Measurements from ENCODE around the gene EDAR. TPM values are rescaled to one million over a fixed set of nuclear protein-coding genes. Genes with fewer than 3 reads are reported as not detected.

EDAR gene
- total and polyA plus RNA-seq, 9 of the 15 experiments (the other 6 are each of a cell fraction or from before 2014, with no cell fraction given), result 0.01 TPM; not detected in 8

- no peaks in the 10 kb centered on the region; the same call in 1 of the 2 replicates for H4K20me1 ChIP-seq (replicated peaks; ENCODE audit: control insufficient read depth, insufficient read depth, low read length)
- DNase-seq (ENCODE audit: extremely low read depth in 1 of 4, low spot score in 3 of 4), result no peak
- H3K9me3 ChIP-seq (replicated peaks; ENCODE audit: control insufficient read depth, insufficient read depth, low read depth, low read length), result no peaks in the 10 kb centered on the region
- no peak overlapping the region for H3K27ac ChIP-seq (ENCODE audit: extremely low read depth, low read depth, low read length)
- H3K4me2 ChIP-seq (ENCODE audit: insufficient read depth, low read length), result no peak overlapping the region
- in situ Hi-C loops (cut with MboI), result no loop called here
- 3% methylated on average over 15 of the region's 15 CpGs for WGBS (ENCODE audit: insufficient coverage, low coverage, missing lambda C conversion rate)
- BruUV-seq (replicated peaks), result no TSS peak
- no peak overlapping the region for H3K9ac ChIP-seq (ENCODE audit: insufficient read depth in 1 of 2, low read depth in 2 of 2, low read length in 2 of 2)
- CTCF ChIA-PET (ENCODE audit: low intra/inter-chr PET ratio), result no interaction called here
- intact Hi-C loops (cut with micrococcal nuclease), result no loop called here
- no peaks in the 10 kb centered on the region for H3K79me2 ChIP-seq (ENCODE audit: control insufficient read depth, insufficient read depth, low read length)
- H3K27me3 ChIP-seq (ENCODE audit: control insufficient read depth in 2 of 2, insufficient read depth in 2 of 2, low read length in 2 of 2), result peaks cover 39 to 58% of the 10 kb centered on the region in 2 experiments
- no peak for ATAC-seq
- H3K9me1 ChIP-seq (ENCODE audit: control insufficient read depth, insufficient read depth, low read length), result no peaks in the 10 kb centered on the region
- H3K4me1 ChIP-seq (replicated peaks in 1 of 2; ENCODE audit: control insufficient read depth in 2 of 2, insufficient read depth in 2 of 2, low read length in 2 of 2), result peaks cover 0 to 5% of the 10 kb centered on the region in 2 experiments; a peak in 2 of 5 replicates
- H3K36me3 ChIP-seq (ENCODE audit: control insufficient read depth, insufficient read depth, low read length), result no peaks in the 10 kb centered on the region
- H3K4me3 ChIP-seq, result no peak overlapping the region
- no peak for TF ChIP-seq RBM15 (IDR thresholded peaks at IDR 0.05; ENCODE audit: insufficient read depth, low read length)
- TF ChIP-seq EGR1 (conservative IDR thresholded peaks at IDR 0.05), result no peak
- no peak for TF ChIP-seq FUS (optimal IDR thresholded peaks at IDR 0.05; ENCODE audit: low read depth, low read length)
- TF ChIP-seq ZNF449 (CRISPR knock-in tag; IDR thresholded peaks at IDR 0.05), result no peak
- FAIRE-seq, result no peak
- POLR2A ChIA-PET, result no interaction called here
- no peak overlapping the region for H2AFZ ChIP-seq (ENCODE audit: low read depth, low read length)
Measured at GRCh38 chr2:108942888-108943287, 46.1 kb downstream of the EDAR start.

Data from K562 (cell line).